ENCODE results near the gene AFG1L. TPM values are rescaled to one million over a fixed set of nuclear protein-coding genes. Genes with fewer than 3 reads are reported as not detected.
"Not testable (repeated sequence)": the region's sequence is repeated elsewhere in the genome, so short reads cannot be mapped to it uniquely, and the experiment has no call there.

AFG1L gene
- 8.8 TPM for total RNA-seq

- peak; percentile 95 for DNase-seq (ENCODE audit: low spot score)
- intact Hi-C loops (cut with DNase I), result no loop called here
- peak; percentile 100 for ATAC-seq
Measured at GRCh38 chr6:108294727-108295625, at the start of gene AFG1L. AFG1L (plus strand) TSS chr6:108295054; CDS start chr6:108295080, 26 bp downstream.

DNA sequence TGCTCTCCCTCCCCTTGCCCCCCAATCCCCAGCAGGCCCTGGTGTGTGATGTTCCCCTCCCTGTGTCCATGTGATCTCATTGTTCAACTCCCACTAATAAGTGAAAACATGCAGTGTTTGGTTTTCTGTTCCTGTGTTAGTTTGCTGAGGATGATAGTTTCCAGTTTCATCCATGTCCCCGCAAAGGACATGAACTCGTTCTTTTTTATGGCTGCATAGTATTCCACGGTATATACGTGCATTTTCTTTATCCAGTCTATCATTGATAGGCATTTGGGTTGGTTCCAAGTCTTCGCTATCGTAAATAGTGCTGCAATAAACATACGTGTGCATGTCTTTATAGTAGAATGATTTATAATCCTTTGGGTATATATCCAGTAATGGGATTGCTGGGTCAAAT is 49.8 kb upstream of the AFG1L start:
- intact Hi-C loops (cut with DNase I); ATAC-seq; DNase-seq (ENCODE audit: low spot score): not testable (repeated sequence)

GRCh38 chr6:108247965-108248536 is 46.8 kb upstream of the AFG1L start:
- intact Hi-C loops (cut with DNase I), result no loop called here
- DNase-seq (ENCODE audit: low spot score) (no peak), ATAC-seq (no peak)

DNA sequence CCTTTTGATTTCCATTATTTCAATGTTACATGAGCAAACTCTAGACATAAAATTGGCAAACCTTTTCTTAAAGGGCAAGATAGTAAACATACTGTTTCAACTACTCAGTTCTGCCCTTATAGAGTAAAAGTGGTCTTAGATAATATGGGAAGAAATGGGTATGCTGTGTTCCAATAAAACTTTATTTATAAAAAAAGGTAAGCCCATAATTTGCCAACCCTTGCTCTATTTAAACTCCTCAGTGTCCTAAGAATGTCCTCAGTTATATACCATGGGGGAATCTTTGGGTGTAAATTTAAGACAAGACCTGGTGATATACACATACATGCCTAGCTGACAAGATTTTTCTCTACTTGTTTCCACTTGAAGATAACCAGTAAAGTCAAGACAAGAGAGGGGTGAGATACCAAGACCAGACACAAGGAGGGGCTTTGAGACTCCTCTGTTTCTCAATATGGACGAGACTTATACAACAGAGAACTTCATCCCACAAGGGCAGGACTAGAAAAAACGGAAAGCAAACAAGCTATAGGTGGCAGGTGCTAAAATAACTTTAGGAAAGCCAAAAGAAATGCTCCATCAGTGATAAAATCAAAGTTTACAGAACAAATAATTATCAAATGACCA is 44.5 kb upstream of the AFG1L start:
- intact Hi-C loops (cut with DNase I), result no loop called here
- ATAC-seq (no peak), DNase-seq (ENCODE audit: low spot score) (no peak)

DNA sequence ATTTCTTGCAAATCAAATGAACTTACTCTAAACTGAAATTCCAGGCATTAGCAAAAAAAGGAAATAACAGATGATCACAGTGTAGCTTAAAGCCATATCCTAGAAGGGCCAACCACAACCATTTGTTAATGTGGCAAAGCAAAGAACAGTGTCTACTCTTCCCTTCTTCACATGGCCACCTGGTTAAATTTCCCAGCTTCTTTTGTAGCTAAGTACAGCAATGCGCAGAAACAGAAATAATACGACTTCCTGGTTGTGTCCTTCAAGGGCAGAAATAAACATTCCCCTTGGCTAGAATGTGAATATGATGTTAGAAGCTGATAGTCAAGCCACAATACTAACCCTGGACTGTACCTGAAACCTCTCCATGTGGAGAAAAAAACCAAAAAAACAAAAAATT is 43.6 kb upstream of the AFG1L start:
- DNase-seq (ENCODE audit: low spot score) (no peak), ATAC-seq (no peak)
- intact Hi-C loops (cut with DNase I), result no loop called here

DNA sequence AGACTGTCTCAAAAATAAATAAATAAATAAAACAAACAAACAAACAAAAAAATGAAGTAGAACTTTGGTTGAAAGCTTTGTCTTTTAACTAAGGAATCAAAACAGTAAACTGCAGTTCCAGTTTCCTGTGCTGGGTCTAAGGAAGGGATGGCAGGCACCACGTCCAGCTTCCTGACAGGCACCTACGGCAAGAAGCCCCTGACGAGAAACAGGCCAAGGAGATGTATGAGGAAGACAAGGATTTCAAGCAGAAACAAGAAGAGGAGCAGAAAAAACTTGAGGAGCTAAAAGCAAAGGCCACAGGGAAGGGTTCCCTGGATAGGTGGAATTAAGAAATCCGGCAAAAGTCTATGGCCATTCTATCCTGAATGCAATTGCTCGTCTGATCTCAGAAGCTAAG is 42.8 kb upstream of the AFG1L start:
- DNase-seq (ENCODE audit: low spot score) (no peak), ATAC-seq (no peak)
- intact Hi-C loops (cut with DNase I), result no loop called here

GRCh38 chr6:108253241-108253640 is 41.6 kb upstream of the AFG1L start:
- ATAC-seq (no peak), DNase-seq (ENCODE audit: low spot score) (no peak)
- intact Hi-C loops (cut with DNase I), result no loop called here

- intact Hi-C loops (cut with DNase I), result no loop called here
- ATAC-seq (no peak), DNase-seq (ENCODE audit: low spot score) (no peak)
Measured at GRCh38 chr6:108254433-108255410, 40.1 kb upstream of the AFG1L start.

- intact Hi-C loops (cut with DNase I), result no loop called here
- DNase-seq (ENCODE audit: low spot score) (peak; percentile 58), ATAC-seq (peak; percentile 44)
Measured at GRCh38 chr6:108260126-108260808, 34.6 kb upstream of the AFG1L start.

GRCh38 chr6:108260809-108261569 is 33.9 kb upstream of the AFG1L start, which contains the start of gene SNX3:
SNX3 (minus strand) TSS chr6:108261040; CDS start chr6:108260921, 119 bp downstream.
- ATAC-seq, result peak; percentile 98
- intact Hi-C loops (cut with DNase I), result no loop called here
- peak; percentile 94 for DNase-seq (ENCODE audit: low spot score)

DNA sequence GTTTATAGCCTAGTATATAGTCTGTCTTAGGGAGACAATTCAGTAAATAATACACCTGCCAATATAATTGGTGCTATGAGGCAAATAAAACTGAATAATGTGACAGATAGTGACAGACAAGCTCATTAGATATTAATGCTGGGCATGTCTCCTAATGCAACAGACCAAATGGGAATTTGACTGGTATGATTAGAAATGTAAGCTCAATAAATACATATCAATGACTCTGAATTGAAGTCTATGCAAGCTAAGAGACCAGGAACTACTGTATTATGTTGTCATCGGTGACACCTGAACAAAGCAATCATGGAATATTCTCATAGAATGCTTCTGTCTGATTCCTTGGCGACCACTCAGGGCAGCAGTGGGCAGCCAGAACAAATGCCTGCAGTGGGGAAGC is 31.5 kb upstream of the AFG1L start:
- ATAC-seq (no peak), DNase-seq (ENCODE audit: low spot score) (no peak)
- intact Hi-C loops (cut with DNase I), result no loop called here

DNA sequence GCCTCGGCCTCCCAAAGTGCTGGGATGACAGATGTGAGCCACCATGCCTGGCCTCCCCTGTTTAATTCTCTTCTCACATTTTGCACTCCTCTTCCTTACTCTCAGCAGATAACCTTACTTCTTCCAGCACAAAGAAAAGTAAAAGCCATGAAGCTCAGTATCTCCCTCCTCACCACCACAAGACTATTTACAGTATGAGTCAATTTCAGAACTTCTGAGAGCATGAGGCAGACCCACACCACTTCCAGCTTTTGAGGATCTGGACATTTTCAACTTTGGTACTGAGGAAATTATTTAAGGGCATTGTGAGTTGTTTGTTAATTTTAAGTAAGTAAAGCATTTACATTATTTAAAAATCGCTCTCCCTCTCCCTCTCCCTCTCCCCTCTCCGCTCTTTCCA is 26.0 kb upstream of the AFG1L start:
- intact Hi-C loops (cut with DNase I), result no loop called here
- no peak for DNase-seq (ENCODE audit: low spot score)

GRCh38 chr6:108269955-108270354 is 24.9 kb upstream of the AFG1L start:
- intact Hi-C loops (cut with DNase I); ATAC-seq; DNase-seq (ENCODE audit: low spot score): not testable (repeated sequence)

More for the DNA sequence above, 26.0 kb upstream of the AFG1L start:
- ATAC-seq, result no peak

DNA sequence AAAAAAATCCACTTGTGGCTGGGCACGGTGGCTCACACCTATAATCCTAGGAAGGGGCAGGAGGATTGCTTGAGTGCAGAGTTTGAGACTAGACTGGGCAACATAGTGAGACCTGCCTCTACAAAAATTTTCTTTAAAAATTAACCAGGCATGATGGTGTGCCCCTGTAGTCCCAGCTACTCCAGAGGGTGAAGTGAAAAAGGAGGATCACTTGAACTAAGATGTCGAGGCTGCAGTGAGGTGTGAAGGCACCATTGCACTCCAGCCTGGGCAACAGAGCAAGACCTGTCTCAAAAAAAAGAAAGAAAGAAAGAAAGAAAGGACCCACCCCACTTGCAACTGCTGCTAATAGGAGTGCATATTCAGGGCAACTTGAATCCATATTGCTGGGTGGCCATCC is 20.3 kb upstream of the AFG1L start:
- ATAC-seq (no peak), DNase-seq (ENCODE audit: low spot score) (no peak)
- intact Hi-C loops (cut with DNase I), result no loop called here

- intact Hi-C loops (cut with DNase I), result no loop called here
- DNase-seq (ENCODE audit: low spot score) (no peak), ATAC-seq (no peak)
Measured at GRCh38 chr6:108275976-108276375, 18.9 kb upstream of the AFG1L start.

GRCh38 chr6:108277295-108277694 is 17.6 kb upstream of the AFG1L start:
- DNase-seq (ENCODE audit: low spot score) (no peak), ATAC-seq (no peak)
- intact Hi-C loops (cut with DNase I), result no loop called here

GRCh38 chr6:108277831-108278230 is 17.0 kb upstream of the AFG1L start:
- ATAC-seq, result no peak
- DNase-seq (ENCODE audit: low spot score), result no peak
- intact Hi-C loops (cut with DNase I), result no loop called here

DNA sequence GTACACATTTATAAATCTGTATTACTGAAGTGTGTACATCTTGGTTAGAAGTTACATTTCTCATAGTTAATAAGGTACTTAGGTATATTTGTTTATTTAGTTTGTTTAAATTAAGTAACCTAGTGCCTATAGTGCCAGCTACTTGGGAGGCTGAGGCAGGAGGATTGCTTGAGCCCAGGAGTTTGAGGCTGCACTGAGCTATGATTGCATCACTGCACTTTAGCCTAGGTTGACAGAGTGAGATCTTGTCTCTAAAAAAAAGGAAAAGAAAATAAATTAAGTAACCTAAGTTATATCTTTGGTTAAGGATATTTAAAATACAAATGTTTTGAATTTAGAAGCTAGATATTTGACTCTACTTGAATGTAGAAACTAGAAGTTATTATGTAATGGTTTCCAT is 9.5 kb upstream of the AFG1L start:
- DNase-seq (ENCODE audit: low spot score) (no peak), ATAC-seq (no peak)
- intact Hi-C loops (cut with DNase I), result no loop called here
